GM18520 (cell line): ENCODE measurements around the gene INAFM2.

Experiments
- ATAC-seq: cut with Tn5 transposase; IDR thresholded peaks from one replicate; pipeline ENCODE4 v1.9.1; 2021; ENCODE audit not compliant: unreplicated experiment

INAFM2 gene

GRCh38 chr15:40287505-40287904 is 36.0 kb upstream of the INAFM2 start:
- ATAC-seq = no peak

- ATAC-seq = no peak
These were observed 35.5 kb upstream of the INAFM2 start for GRCh38 chr15:40287968-40288367.

- ATAC-seq = no peak
These were observed 34.2 kb upstream of the INAFM2 start for GRCh38 chr15:40289140-40289775.

GRCh38 chr15:40290545-40290917 is 33.0 kb upstream of the INAFM2 start:
- ATAC-seq = no peak

- no peak for ATAC-seq
These were observed 32.4 kb upstream of the INAFM2 start for GRCh38 chr15:40290918-40291574.

- ATAC-seq = no peak
These were observed 31.2 kb upstream of the INAFM2 start for GRCh38 chr15:40292246-40292645.

GRCh38 chr15:40293006-40293405 is 30.5 kb upstream of the INAFM2 start:
- ATAC-seq = no peak

GRCh38 chr15:40293905-40294895 is 29.3 kb upstream of the INAFM2 start:
- no peak for ATAC-seq

GRCh38 chr15:40295297-40295696 is 28.2 kb upstream of the INAFM2 start:
- ATAC-seq = no peak

- no peak for ATAC-seq
These were observed 27.5 kb upstream of the INAFM2 start for GRCh38 chr15:40295877-40296560.

GRCh38 chr15:40296561-40297230 is 26.8 kb upstream of the INAFM2 start:
- no peak for ATAC-seq

- ATAC-seq = no peak
These were observed 26.1 kb upstream of the INAFM2 start for GRCh38 chr15:40297356-40297755.

GRCh38 chr15:40298216-40298935 is 25.1 kb upstream of the INAFM2 start:
- ATAC-seq = no peak

GRCh38 chr15:40300367-40300766 is 23.1 kb upstream of the INAFM2 start:
- no peak for ATAC-seq

- ATAC-seq = no peak
These were observed 22.7 kb upstream of the INAFM2 start for GRCh38 chr15:40300771-40301170.

GRCh38 chr15:40301467-40302179 is 21.9 kb upstream of the INAFM2 start:
- no peak for ATAC-seq

- ATAC-seq = no peak
These were observed 21.1 kb upstream of the INAFM2 start for GRCh38 chr15:40302288-40302886.

GRCh38 chr15:40302981-40303380 is 20.5 kb upstream of the INAFM2 start:
- ATAC-seq = no peak

GRCh38 chr15:40303576-40303975 is 19.9 kb upstream of the INAFM2 start:
- ATAC-seq = no peak
